GM18909 (cell line): Measurements from ENCODE around the gene HORMAD2.
"Not testable (repeated sequence)": the region's sequence is repeated elsewhere in the genome, so short reads cannot be mapped to it uniquely, and the experiment has no call there.

Experiments used
- ATAC-seq: cut with Tn5 transposase; IDR thresholded peaks from one replicate; pipeline ENCODE4 v1.9.1; 2021; ENCODE audit warnings: mild to moderate bottlenecking; ENCODE audit not compliant: unreplicated experiment, poor library complexity

Gene HORMAD2

DNA sequence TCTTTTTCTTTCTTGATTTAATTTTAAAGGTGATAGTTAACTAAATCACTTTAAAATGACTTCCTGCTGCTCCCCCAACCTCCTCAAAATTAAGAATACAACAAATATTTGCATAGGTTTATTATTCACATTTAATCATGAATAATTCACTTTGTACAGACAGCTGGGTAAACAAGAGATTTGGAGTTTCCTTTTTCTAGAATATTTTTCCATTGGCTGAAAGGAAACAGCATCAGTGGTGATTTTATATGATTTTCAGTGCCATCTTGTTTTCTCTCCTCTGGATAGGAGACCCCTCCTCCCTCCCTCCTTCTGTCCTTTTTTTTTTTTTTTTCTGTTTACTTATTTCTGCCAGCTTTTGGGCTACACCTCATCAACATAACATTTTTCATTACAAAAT is 105.8 kb downstream of the HORMAD2 start:
- ATAC-seq = no peak

- no peak for ATAC-seq
Observed at GRCh38 chr22:30186510-30186909, 106.2 kb downstream of the HORMAD2 start.

DNA sequence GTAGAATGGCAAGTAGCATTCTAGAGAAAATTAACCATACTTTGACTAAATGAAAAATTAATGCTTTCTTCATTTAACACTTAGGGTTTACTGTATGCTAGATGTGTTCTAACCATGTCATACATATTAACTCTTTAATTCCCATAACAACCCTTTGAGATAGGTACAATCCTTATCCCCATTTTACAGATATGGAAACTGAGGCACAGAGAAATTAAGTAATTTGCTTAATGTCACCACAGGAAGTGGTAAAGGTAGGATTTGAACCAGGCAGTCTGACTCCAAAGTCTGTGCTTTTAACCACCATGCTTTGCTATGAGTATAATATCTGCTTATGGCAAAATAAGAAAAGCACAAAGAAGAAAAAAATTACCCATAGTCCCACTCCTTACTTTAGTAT is 106.8 kb downstream of the HORMAD2 start:
- no peak for ATAC-seq

- no peak for ATAC-seq
Observed at GRCh38 chr22:30187529-30188407, 107.5 kb downstream of the HORMAD2 start.

- no peak for ATAC-seq
Observed at GRCh38 chr22:30188911-30189310, 108.6 kb downstream of the HORMAD2 start.

- ATAC-seq = no peak
Observed at GRCh38 chr22:30190574-30190973, 110.3 kb downstream of the HORMAD2 start.

GRCh38 chr22:30191040-30191701 is 110.9 kb downstream of the HORMAD2 start:
- ATAC-seq = no peak

- ATAC-seq = no peak
Observed at GRCh38 chr22:30192427-30192826, 112.2 kb downstream of the HORMAD2 start.

GRCh38 chr22:30193031-30193775 is 112.9 kb downstream of the HORMAD2 start:
- ATAC-seq = no peak

DNA sequence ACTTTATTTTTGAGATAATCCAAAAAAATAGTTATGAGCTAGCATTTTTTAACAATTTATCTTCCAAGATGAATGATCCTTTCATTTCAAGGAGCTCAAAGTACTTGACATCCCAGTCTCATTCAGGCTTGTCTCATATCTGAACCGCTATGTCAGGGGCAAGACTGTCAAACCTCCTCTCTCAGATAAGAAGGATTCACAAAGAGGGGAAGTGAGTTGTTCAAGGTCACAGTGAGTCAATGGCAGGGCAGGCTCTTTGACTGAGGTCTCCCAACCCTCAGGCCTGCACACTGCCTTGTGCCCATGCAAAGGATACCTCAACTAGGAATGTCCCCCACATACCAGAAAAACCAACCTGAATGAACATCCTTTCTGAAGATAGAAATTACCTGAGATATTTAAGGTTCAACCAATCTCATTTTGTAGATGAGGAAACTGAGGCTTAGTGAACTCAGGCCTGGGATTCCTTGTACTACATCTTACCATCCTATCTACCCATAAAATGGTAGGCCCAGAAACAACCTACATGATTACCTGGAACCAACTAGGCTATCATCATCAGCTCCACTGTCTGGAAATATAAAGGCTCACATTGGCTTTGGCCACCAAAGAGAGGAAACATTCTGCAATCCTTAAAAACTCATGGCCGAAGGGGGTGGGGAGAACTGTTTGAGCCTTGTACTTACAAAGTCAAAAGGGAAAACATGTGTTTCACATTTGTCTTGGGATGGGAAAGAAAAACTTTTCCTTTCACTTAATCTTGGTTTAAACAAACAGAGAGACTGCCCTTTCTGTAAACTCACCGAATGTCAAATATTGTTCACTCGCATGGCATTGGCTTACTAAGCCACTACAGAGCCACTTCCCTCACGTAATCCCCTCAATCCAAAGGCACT is 115.2 kb downstream of the HORMAD2 start:
- no peak for ATAC-seq

GRCh38 chr22:30196141-30196879 is 116.0 kb downstream of the HORMAD2 start:
- no peak for ATAC-seq

GRCh38 chr22:30196880-30197336 is 116.6 kb downstream of the HORMAD2 start:
- ATAC-seq = no peak

- ATAC-seq = no peak
Observed at GRCh38 chr22:30197389-30197788, 117.1 kb downstream of the HORMAD2 start.

GRCh38 chr22:30198152-30198825 is 118.0 kb downstream of the HORMAD2 start:
- ATAC-seq = no peak

DNA sequence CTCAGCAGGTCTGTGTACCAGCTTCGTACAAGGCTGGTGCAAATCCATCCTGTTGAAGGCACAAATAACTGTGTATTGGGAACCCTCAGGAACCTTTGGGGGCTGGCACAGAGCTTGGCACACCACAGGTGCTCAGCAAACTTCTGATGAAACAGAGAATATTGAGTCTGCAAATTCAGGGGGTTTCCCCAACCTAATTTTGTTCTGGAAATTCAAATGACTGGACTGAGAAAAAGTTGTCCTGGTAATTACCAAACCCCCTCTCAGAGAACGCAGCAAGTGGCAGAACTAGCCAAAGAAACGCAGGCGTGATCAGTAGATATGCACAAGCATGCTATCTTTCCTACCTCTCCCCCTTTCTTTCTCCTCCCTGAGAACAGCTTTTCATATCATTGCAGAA is 118.7 kb downstream of the HORMAD2 start:
- ATAC-seq = no peak

DNA sequence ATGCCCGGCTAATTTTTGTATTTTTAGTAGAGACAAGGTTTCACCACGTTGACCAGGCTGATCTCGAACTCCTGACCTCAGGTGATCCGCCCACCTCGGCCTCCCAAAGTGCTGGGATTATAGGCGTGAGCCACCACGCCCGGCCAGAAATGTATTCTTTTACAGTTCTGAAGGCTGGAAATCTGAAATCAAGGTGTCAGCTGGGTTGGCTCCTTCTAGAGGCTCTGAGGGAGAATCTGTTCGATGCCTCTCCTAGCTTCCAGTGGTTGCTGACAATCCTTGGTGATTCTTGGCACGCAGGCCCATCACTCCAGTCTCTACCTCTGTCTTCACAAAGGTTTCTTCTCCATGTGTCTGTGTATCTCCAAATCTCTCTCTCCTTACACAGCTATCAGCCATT is 120.6 kb downstream of the HORMAD2 start:
- ATAC-seq = not testable (repeated sequence)

DNA sequence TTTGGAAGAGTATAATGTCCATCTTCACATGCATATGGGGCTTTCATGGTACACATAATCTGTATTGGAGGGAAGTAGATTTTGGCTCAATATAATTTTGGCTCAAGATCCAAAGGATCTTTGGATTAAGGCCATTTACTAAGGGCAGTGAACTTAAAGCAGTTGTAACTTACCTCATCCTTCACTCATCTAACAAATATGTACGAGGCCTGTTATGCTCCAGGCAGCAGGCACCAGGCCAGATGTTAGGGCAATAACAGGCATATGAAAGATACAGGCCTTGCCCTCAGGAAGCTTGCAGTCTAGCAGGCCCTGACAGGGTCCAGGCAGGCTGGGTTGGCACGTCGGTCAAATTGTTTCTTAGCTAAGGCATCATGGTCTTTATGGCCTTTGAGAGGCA is 121.7 kb downstream of the HORMAD2 start:
- no peak for ATAC-seq

- no peak for ATAC-seq
Observed at GRCh38 chr22:30202531-30203006, 122.3 kb downstream of the HORMAD2 start.
